ENCODE measurements around the gene CAPNS2. TPM values are rescaled to one million over a fixed set of nuclear protein-coding genes. Genes with fewer than 3 reads are reported as not detected.

The CAPNS2 gene
- total RNA-seq, 1 experiment from 2014 or later, result not detected

DNA sequence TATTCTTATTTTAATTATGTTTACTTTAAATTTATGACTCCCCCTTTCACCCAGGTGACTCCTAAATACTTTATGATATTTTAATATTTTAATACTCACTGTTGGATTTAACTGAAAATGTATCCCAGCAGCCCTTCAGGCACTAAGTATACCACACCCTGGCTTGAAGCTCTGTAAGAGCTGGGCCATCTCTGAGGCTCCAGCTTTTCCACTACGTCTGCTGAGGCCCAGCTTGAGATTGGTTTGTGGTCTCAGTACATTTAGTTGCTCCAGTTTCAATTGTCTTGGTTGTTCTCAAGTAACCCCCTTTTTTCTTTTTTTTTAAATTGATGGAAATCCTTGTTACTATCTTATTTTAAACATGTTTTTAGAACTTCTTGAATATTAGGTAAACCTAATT, 27.0 kb upstream of the CAPNS2 start:
- Histone ChIP-seq H3K9me3 (ENCODE audit: control insufficient read depth in 1 of 2, insufficient read depth in 1 of 2, low read depth in 1 of 2, low read length in 2 of 2) (no peaks in the 10 kb centered on the region), H3K27me3 (ENCODE audit: insufficient read depth, low read length) (no peaks in the 10 kb centered on the region), H3K27ac (ENCODE audit: low read depth, low read length) (no peak overlapping the region), H3K9me2 (ENCODE audit: insufficient read depth) (no peaks in the 10 kb centered on the region), H3K9ac (ENCODE audit: low read length) (no peak overlapping the region), H3K36me3 (ENCODE audit: control insufficient read depth in 1 of 2, insufficient read depth in 2 of 2, low read length in 2 of 2) (no peaks in the 10 kb centered on the region; a peak in 1 of 4 replicates), H3K4me1 (ENCODE audit: control insufficient read depth in 1 of 2, insufficient read depth in 2 of 2, low read length in 2 of 2) (peaks cover 0 to 5% of the 10 kb centered on the region in 2 experiments; a peak in 1 of 4 replicates), H3K4me3 (replicated peaks in 1 of 2; ENCODE audit: low read depth in 1 of 2, low read length in 2 of 2) (no peak overlapping the region), H3K79me2 (ENCODE audit: insufficient read depth, low read length) (no peaks in the 10 kb centered on the region), H4K20me1 (ENCODE audit: insufficient read depth) (no peaks in the 10 kb centered on the region), H3K4me2 (ENCODE audit: low read length) (no peak overlapping the region), H2AFZ (ENCODE audit: low read depth, low read length, poor library complexity, severe bottlenecking) (no peak overlapping the region)
- ChIA-PET POLR2A (no interaction called here), CTCF (interaction anchor here (2.7 kb wide), 1 partner anchor 74 kb away, joined by 20 read pairs; no protein-coding TSS in a partner anchor), RAD21 (ENCODE audit: low non-redundant PET in 1 of 2, low total read pairs in 2 of 2, uncharacterized antibody in 2 of 2, unreplicated experiment in 2 of 2) (interaction anchor here in 1 of 2 experiments (0.7 kb wide), 1 partner anchor 75 kb away, joined by 3 read pairs; no protein-coding TSS in a partner anchor)
- intact Hi-C loops (cut with micrococcal nuclease), result no loop called here
- ATAC-seq (no peak), DNase-seq (ENCODE audit: low read depth, low spot score) (no peak)
- BruUV-seq (replicated peaks), result no TSS peak
- TF ChIP-seq ZNF274 (IDR thresholded peaks at IDR 0.05; ENCODE audit: low read depth, low read length) (no peak), ZFX (IDR thresholded peaks at IDR 0.05) (no peak), ATF3 (IDR thresholded peaks at IDR 0.05) (no peak), SRF (IDR thresholded peaks at IDR 0.05; ENCODE audit: low read depth) (no peak), CBX3 (IDR thresholded peaks at IDR 0.05; ENCODE audit: low read depth) (no peak), FOSL1 (IDR thresholded peaks at IDR 0.05; ENCODE audit: low read depth) (no peak), ELF1 (IDR thresholded peaks at IDR 0.05; ENCODE audit: borderline replicate concordance, low read depth) (no peak)

DNA sequence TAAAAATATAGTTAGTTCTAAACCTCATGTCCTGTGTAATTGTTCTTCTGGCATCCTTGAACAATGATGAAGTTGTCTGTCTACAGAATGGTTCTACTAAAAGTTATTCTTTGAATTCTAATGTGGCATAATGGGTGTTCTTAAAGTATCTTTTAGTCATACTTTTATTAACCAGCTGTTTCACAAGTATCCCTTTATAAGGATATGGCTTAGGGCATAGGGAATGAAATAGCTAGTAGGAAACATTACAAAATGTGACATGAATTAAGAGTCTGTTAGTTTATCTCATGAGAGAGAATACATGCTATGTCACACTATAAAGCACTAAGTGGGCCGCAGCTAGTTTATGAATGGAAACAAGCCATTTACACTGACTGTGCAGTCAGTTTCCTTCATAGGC, 26.3 kb upstream of the CAPNS2 start:
- POLR2A ChIA-PET, result no interaction called here
- peaks cover 0 to 5% of the 10 kb centered on the region in 2 experiments; a peak in 1 of 4 replicates for H3K4me1 ChIP-seq (ENCODE audit: control insufficient read depth in 1 of 2, insufficient read depth in 2 of 2, low read length in 2 of 2)
- BruUV-seq (replicated peaks), result no TSS peak
- CTCF ChIA-PET, result interaction anchor here (1.1 to 2.7 kb wide), 2 partner anchors 9 to 75 kb away, joined by 3 to 20 read pairs; no protein-coding TSS in a partner anchor
- H3K27me3 ChIP-seq (ENCODE audit: insufficient read depth, low read length), result no peaks in the 10 kb centered on the region
- no peaks in the 10 kb centered on the region; a peak in 1 of 4 replicates for H3K36me3 ChIP-seq (ENCODE audit: control insufficient read depth in 1 of 2, insufficient read depth in 2 of 2, low read length in 2 of 2)
- DNase-seq (ENCODE audit: low read depth, low spot score) (no peak), ATAC-seq (no peak)
- no peak overlapping the region for H2AFZ ChIP-seq (ENCODE audit: low read depth, low read length, poor library complexity, severe bottlenecking)
- no peak overlapping the region for H3K4me2 ChIP-seq (ENCODE audit: low read length)
- intact Hi-C loops (cut with micrococcal nuclease), result loop anchor here (5.0 kb wide), 1 partner anchor 302 kb away; no protein-coding TSS in a partner anchor
- H3K27ac ChIP-seq (ENCODE audit: low read depth, low read length), result no peak overlapping the region
- RAD21 ChIA-PET (ENCODE audit: low non-redundant PET in 1 of 2, low total read pairs in 2 of 2, uncharacterized antibody in 2 of 2, unreplicated experiment in 2 of 2), result no interaction called here
- H3K9me3 ChIP-seq (ENCODE audit: control insufficient read depth in 1 of 2, insufficient read depth in 1 of 2, low read depth in 1 of 2, low read length in 2 of 2), result no peaks in the 10 kb centered on the region
- H4K20me1 ChIP-seq (ENCODE audit: insufficient read depth), result no peaks in the 10 kb centered on the region
- no peak overlapping the region for H3K9ac ChIP-seq (ENCODE audit: low read length)
- no peaks in the 10 kb centered on the region for H3K79me2 ChIP-seq (ENCODE audit: insufficient read depth, low read length)
- no peak overlapping the region for H3K4me3 ChIP-seq (replicated peaks in 1 of 2; ENCODE audit: low read depth in 1 of 2, low read length in 2 of 2)
- H3K9me2 ChIP-seq (ENCODE audit: insufficient read depth), result no peaks in the 10 kb centered on the region
- TF ChIP-seq FOSL1 (IDR thresholded peaks at IDR 0.05; ENCODE audit: low read depth) (no peak), JUND (IDR thresholded peaks at IDR 0.05) (no peak), ZNF274 (IDR thresholded peaks at IDR 0.05; ENCODE audit: low read depth, low read length) (no peak), TCF7L2 (IDR thresholded peaks at IDR 0.05; ENCODE audit: borderline replicate concordance, extremely low read depth, insufficient read depth, insufficient read length) (no peak), ELF1 (IDR thresholded peaks at IDR 0.05; ENCODE audit: borderline replicate concordance, low read depth) (no peak), SIN3A (IDR thresholded peaks at IDR 0.05; ENCODE audit: low read depth) (no peak), EZH2 (IDR thresholded peaks at IDR 0.05) (no peak), POLR2A (IDR thresholded peaks at IDR 0.05; ENCODE audit: borderline replicate concordance, extremely low read depth, insufficient read depth, insufficient read length) (no peak), YY1 (IDR thresholded peaks at IDR 0.05; ENCODE audit: extremely low read depth, insufficient replicate concordance, low read depth, low read length) (no peak), POLR2AphosphoS5 (IDR thresholded peaks at IDR 0.05; ENCODE audit: low read depth, low read length) (no peak), CBX3 (IDR thresholded peaks at IDR 0.05; ENCODE audit: low read depth) (no peak), RAD21 (IDR thresholded peaks at IDR 0.05; ENCODE audit: low read depth) (no peak), EGR1 (IDR thresholded peaks at IDR 0.05; ENCODE audit: low read depth) (no peak)
- TF ChIP-seq, protein P1, sequence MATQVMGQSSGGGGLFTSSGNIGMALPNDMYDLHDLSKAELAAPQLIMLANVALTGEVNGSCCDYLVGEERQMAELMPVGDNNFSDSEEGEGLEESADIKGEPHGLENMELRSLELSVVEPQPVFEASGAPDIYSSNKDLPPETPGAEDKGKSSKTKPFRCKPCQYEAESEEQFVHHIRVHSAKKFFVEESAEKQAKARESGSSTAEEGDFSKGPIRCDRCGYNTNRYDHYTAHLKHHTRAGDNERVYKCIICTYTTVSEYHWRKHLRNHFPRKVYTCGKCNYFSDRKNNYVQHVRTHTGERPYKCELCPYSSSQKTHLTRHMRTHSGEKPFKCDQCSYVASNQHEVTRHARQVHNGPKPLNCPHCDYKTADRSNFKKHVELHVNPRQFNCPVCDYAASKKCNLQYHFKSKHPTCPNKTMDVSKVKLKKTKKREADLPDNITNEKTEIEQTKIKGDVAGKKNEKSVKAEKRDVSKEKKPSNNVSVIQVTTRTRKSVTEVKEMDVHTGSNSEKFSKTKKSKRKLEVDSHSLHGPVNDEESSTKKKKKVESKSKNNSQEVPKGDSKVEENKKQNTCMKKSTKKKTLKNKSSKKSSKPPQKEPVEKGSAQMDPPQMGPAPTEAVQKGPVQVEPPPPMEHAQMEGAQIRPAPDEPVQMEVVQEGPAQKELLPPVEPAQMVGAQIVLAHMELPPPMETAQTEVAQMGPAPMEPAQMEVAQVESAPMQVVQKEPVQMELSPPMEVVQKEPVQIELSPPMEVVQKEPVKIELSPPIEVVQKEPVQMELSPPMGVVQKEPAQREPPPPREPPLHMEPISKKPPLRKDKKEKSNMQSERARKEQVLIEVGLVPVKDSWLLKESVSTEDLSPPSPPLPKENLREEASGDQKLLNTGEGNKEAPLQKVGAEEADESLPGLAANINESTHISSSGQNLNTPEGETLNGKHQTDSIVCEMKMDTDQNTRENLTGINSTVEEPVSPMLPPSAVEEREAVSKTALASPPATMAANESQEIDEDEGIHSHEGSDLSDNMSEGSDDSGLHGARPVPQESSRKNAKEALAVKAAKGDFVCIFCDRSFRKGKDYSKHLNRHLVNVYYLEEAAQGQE (IDR thresholded peaks at IDR 0.05; ENCODE audit: low read depth), result no peak

Measured in HCT116 (cell line).